SK-N-SH treated with all-trans-retinoic acid at 6 μM for 48 hours (cell line): ENCODE results near the gene SNTB2.

Experiments
- ESRRG ChIP-seq: fragments of 250-450 bp; sonication (Bioruptor Pico); IDR thresholded peaks from 2 replicates; pipeline ENCODE4 v1.6.1; 2021; ENCODE audit warnings: mild to moderate bottlenecking
- ISL1 ChIP-seq: fragments of 250-450 bp; sonication (Bioruptor Pico); IDR thresholded peaks from 2 replicates; pipeline ENCODE4 v2.1.2; 2022; ENCODE audit warnings: mild to moderate bottlenecking, moderate library complexity
- PPARA ChIP-seq: fragments of 250-450 bp; sonication (Bioruptor Pico); IDR thresholded peaks from 2 replicates; pipeline ENCODE4 v1.5.0; 2020; ENCODE audit warnings: mild to moderate bottlenecking, borderline replicate concordance
- RARB ChIP-seq: fragments of 250-450 bp; sonication (Bioruptor Pico); IDR thresholded peaks from 2 replicates; pipeline ENCODE4 v1.8.0; 2021; ENCODE audit warnings: mild to moderate bottlenecking, moderate library complexity
- SNAI2 ChIP-seq: fragments of 250-450 bp; sonication (Bioruptor Pico); IDR thresholded peaks from 2 replicates; pipeline ENCODE4 v1.5.0; 2020; ENCODE audit warnings: mild to moderate bottlenecking, moderate library complexity
- ZNF70 ChIP-seq: fragments of 450-650 bp; formaldehyde crosslinking; IDR thresholded peaks from 2 replicates; pipeline ENCODE4 v1.5.0; 2020; ENCODE audit warnings: mild to moderate bottlenecking, moderate library complexity
- TF ChIP-seq, protein P1 (sequence below): fragments of 250-450 bp; sonication (Bioruptor Pico); IDR thresholded peaks from 2 replicates; pipeline ENCODE4 v1.8.0; 2021; ENCODE audit warnings: low read depth, mild to moderate bottlenecking, moderate library complexity, borderline replicate concordance

DNA sequence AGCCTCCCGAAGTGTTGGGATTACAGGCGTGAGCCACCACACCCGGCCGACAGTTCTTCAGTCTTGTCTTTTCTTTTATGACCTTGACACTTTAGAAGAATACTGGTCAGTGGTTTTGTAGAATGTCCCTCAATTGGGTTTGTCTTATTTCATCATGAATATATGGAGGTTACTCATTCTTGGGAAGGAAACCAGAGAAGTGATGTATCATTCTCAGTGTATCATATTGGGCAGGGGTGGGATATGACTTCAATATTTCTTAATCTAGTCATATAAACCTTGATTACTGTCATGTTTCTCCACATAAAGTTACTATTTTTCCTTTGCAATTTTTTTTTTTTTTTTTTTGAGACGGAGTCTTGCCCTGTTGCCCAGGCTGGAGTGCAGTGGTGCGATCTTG is 36.9 kb downstream of the SNTB2 start:
- no peak for TF ChIP-seq PPARA (CRISPR knock-in tag)
- no peak for TF ChIP-seq ISL1 (CRISPR knock-in tag)
- TF ChIP-seq, protein P1, sequence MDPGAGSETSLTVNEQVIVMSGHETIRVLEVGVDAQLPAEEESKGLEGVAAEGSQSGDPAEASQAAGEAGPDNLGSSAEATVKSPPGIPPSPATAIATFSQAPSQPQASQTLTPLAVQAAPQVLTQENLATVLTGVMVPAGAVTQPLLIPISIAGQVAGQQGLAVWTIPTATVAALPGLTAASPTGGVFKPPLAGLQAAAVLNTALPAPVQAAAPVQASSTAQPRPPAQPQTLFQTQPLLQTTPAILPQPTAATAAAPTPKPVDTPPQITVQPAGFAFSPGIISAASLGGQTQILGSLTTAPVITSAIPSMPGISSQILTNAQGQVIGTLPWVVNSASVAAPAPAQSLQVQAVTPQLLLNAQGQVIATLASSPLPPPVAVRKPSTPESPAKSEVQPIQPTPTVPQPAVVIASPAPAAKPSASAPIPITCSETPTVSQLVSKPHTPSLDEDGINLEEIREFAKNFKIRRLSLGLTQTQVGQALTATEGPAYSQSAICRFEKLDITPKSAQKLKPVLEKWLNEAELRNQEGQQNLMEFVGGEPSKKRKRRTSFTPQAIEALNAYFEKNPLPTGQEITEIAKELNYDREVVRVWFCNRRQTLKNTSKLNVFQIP (CRISPR knock-in tag): no peak
- TF ChIP-seq ESRRG: no peak
- TF ChIP-seq SNAI2 (CRISPR knock-in tag): no peak
- no peak for TF ChIP-seq ZNF70 (CRISPR knock-in tag)
- TF ChIP-seq RARB: no peak
